Neural progenitor cell (in vitro differentiated cells): ENCODE measurements around the gene AAMP.

Source experiments
- CTCF ChIP-seq: fragments of 200-600 bp; sonication (generic); IDR thresholded peaks from 2 replicates; pipeline ENCODE4 v1.5.1; 2017; ENCODE audit warnings: antibody characterized with exemption, mild to moderate bottlenecking
- EZH2 ChIP-seq: fragments of 200-600 bp; sonication (generic); IDR thresholded peaks from 2 replicates; pipeline ENCODE4 v1.6.1; 2017; ENCODE audit warnings: antibody characterized with exemption, mild to moderate bottlenecking, moderate library complexity
- EZH2phosphoT487 ChIP-seq: fragments of 200-600 bp; sonication (generic); IDR thresholded peaks from 2 replicates; pipeline ENCODE4 v1.6.1; 2017; ENCODE audit warnings: antibody characterized with exemption

DNA sequence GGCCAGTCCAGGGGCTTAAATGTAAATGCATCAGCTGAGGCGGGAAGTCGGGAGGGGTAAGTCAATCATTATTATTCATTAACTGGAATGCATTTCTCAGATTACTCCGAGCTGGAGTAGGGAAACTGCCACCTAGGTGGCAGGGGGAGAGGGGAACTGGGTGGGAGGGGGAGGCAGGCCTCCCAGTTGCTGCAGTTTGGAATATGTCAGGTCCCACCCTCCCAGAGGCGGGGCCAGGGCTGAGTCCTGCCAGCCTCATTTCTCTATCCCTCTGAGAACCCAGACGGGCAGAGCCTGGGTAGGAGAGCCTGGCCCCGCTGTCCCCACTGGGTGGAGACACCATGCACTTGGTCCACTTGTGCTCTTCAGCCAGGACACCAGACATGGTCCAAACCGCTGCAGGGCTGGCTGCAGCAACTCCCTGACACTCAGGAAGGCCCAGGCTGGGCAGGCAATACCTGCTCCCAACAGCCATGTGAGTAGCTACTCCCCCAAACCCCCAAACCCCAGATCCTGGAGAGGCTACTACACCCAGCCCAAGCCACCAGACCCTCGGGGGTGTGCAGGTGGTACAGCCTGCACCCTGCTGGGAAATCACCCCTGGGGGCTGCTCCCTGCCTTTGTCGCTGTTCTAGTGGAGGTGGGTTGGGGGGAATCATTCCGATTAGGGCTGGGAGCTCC lies 9.1 kb downstream of the AAMP start, which contains the start of gene GPBAR1:
- TF ChIP-seq CTCF (no peak), EZH2phosphoT487 (no peak), EZH2 (no peak)
